Transverse colon (tissue), 4 donors: Measurements from ENCODE around the gene TBL1X. TPM values are rescaled to one million over a fixed set of nuclear protein-coding genes. Genes with fewer than 3 reads are reported as not detected.

ENCODE experiments used
- DNase-seq: peaks from one replicate; pipeline ENCODE4 v3.0.0-alpha.2; 2019
- H3K27ac ChIP-seq, 4 donors: fragments of 200-600 bp; sonication (generic); 2 replicates each; pipeline ENCODE4 v1.5.1; 2016 to 2018; ENCODE audit warnings: inconsistent platforms in 4 of 4
- H3K27me3 ChIP-seq: fragments of 200-600 bp; sonication (generic); 2 replicates; pipeline ENCODE4 v1.5.1; 2017; ENCODE audit warnings: inconsistent platforms
- H3K36me3 ChIP-seq, 4 donors: fragments of 200-600 bp; sonication (generic); 2 replicates each; pipeline ENCODE4 v1.5.1; 2017 to 2019; ENCODE audit warnings: inconsistent platforms in 4 of 4
- H3K4me1 ChIP-seq, 4 donors: fragments of 200-600 bp; sonication (generic); 2 replicates each; pipeline ENCODE4 v1.5.1; 2017 to 2020; ENCODE audit warnings: inconsistent platforms in 4 of 4
- H3K4me3 ChIP-seq, 4 donors: fragments of 200-600 bp; sonication (generic); 1 replicate in 1 of 4; 2 replicates in 3 of 4; pipeline versions ENCODE4 v1.5.1 to v1.6.1; 2017 to 2019; ENCODE audit warnings: inconsistent platforms in 4 of 4
- H3K9me3 ChIP-seq, 2 donors: fragments of 200-600 bp; sonication (generic); 2 replicates each; pipeline ENCODE4 v1.5.1; 2017 to 2019; ENCODE audit warnings: inconsistent platforms in 2 of 2
- CTCF ChIP-seq, 5 experiments: fragments of 200-600 bp in 3 of 5; fragments of 450-650 bp in 2 of 5; sonication (generic) in 3 of 5; IDR thresholded peaks; 1 replicate in 2 of 5; 2 replicates in 3 of 5; pipeline ENCODE4 v1.5.1; 2016 to 2017; ENCODE audit warnings: antibody characterized with exemption in 5 of 5, inconsistent platforms in 3 of 5, mild to moderate bottlenecking in 2 of 5, moderate library complexity in 1 of 5
- EP300 ChIP-seq: sonication (generic); formaldehyde crosslinking; IDR thresholded peaks from one replicate; pipeline ENCODE4 v1.6.1; 2017; ENCODE audit warnings: antibody characterized with exemption, low read depth
- POLR2A ChIP-seq: fragments of 450-650 bp; IDR thresholded peaks from one replicate; pipeline ENCODE4 v1.6.1; 2016; ENCODE audit warnings: antibody characterized with exemption, mild to moderate bottlenecking, moderate library complexity
- POLR2AphosphoS5 ChIP-seq, 3 donors: sonication (generic); formaldehyde crosslinking; IDR thresholded peaks; one replicate each; pipeline ENCODE4 v1.6.1; 2016; ENCODE audit warnings: antibody characterized with exemption in 3 of 3
- WGBS, 2 donors: methylation state at CpG; one replicate each; pipeline ENCODE4 v1.1.5; 2018; ENCODE audit warnings: low coverage in 1 of 2; 5-methylcytosine and 5-hydroxymethylcytosine counted together
- in situ Hi-C, 4 donors: fragments of 200-750 bp; cut with MboI; loops; one replicate each; pipeline versions ENCODE4 v1.15.0 to v1.15.1; 2017; ENCODE audit warnings: low sequenced_read_pairs in 3 of 4, low pct_ligation_motif_present in 1 of 4, low pct_unique_long_range_greater_than_20kb in 1 of 4
- intact Hi-C: fragments of 100-400 bp; cut with DNase I; formaldehyde crosslinking; loops from one replicate; pipeline ENCODE4 v1.15.1; 2023; ENCODE audit warnings: low total_unique reads
- total RNA-seq, 4 donors: library from RNA; depleted of rRNA; stranded (reverse); fragments of >200 nt; gene quantifications; one replicate each; pipeline ENCODE4 v1.1.0, GENCODE V29; 2016

Gene TBL1X
- total RNA-seq, 4 donors from 2014 or later = 3.4 to 16.8 (median 13.0) TPM

DNA sequence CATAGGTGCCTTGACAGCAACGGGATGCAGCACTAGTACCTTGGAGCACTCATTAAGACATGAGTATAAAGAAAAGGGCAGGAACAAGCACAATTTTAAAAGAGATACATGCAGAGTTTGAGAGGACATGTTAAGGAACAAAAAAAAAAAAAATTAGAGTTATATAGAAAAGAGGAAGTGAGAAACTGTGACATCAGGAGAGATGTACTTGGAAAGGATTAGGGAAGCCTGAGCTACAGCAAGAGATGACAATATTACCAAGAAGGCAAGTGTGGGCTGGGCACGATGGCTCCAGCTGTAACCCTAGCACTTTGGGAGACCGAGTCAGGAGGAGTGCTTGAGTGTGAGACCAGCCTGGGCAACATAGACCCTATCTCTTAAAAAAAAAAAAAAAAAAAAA lies 263.4 kb downstream of the TBL1X start:
- Histone ChIP-seq H3K27me3 (no peaks in the 10 kb centered on the region), H3K9me3 (no peaks in the 10 kb centered on the region), H3K36me3 (no peaks in the 10 kb centered on the region), H3K27ac (no peak overlapping the region), H3K4me3 (no peak overlapping the region), H3K4me1 (no peaks in the 10 kb centered on the region)
- intact Hi-C loops (no loop called here), in situ Hi-C loops (no loop called here)
- WGBS, 2 donors = 71% methylated on average over 3 of the region's 3 CpGs; no CpG with 5 or more reads in 1 of the 2 donors
- TF ChIP-seq CTCF (IDR thresholded peaks at IDR 0.05) = no peak
- TF ChIP-seq POLR2AphosphoS5 (IDR thresholded peaks at IDR 0.05) = no peak
- no peak for TF ChIP-seq POLR2A
- no peak for TF ChIP-seq EP300
- no peak for DNase-seq

DNA sequence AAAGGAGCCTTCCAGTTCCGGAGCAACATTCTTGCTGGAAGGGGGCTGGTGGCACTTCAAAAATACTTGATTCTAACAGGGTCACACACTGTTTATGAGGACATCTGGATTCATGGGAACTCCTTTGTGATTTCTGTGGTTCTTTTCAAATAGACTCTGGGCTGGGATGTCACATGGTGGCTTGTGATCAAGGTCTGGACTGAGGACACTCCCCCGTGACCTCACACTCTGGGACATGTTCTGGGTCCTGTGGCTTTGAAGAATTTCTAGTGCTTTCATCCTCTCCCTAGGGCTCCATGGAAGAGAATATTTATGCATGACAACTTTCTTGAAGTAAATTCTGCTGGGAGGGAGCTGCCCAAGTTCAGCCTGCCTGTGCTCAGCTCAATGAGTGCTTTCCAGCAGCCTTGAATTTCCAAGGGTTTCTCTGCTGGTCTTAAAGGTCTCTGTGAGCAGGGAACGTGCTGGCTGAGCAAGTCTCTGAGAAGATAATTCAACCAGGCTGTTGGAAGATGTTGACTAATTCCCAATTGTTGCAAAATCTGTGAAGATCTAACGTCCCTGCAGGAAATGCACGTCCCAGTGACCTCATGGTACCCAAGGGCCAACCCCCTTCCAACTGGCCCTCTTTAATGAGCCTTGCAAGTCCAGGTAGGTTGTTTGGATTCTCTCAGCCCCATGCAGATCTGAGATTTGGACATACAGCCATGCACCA lies 264.5 kb downstream of the TBL1X start:
- no peaks in the 10 kb centered on the region for H3K36me3 ChIP-seq
- TF ChIP-seq CTCF (IDR thresholded peaks at IDR 0.05) = no peak
- no peak for TF ChIP-seq EP300
- no peak for TF ChIP-seq POLR2A
- no peak for TF ChIP-seq POLR2AphosphoS5 (IDR thresholded peaks at IDR 0.05)
- no peak for DNase-seq
- H3K27me3 ChIP-seq = no peaks in the 10 kb centered on the region
- intact Hi-C loops = no loop called here
- H3K27ac ChIP-seq = no peak overlapping the region
- no peaks in the 10 kb centered on the region for H3K9me3 ChIP-seq
- in situ Hi-C loops = no loop called here
- WGBS, 2 donors = 66% methylated on average over 5 of the region's 5 CpGs; no CpG with 5 or more reads in 1 of the 2 donors
- H3K4me1 ChIP-seq = no peaks in the 10 kb centered on the region
- H3K4me3 ChIP-seq = no peak overlapping the region

- Histone ChIP-seq H3K36me3 (no peaks in the 10 kb centered on the region), H3K27me3 (no peaks in the 10 kb centered on the region), H3K4me1 (no peaks in the 10 kb centered on the region), H3K9me3 (no peaks in the 10 kb centered on the region), H3K27ac (no peak overlapping the region), H3K4me3 (no peak overlapping the region)
- TF ChIP-seq CTCF (IDR thresholded peaks at IDR 0.05) = no peak
- no peak for TF ChIP-seq POLR2A
- no peak for TF ChIP-seq EP300
- no peak for TF ChIP-seq POLR2AphosphoS5 (IDR thresholded peaks at IDR 0.05)
- in situ Hi-C loops = no loop called here
- no peak for DNase-seq
- intact Hi-C loops = no loop called here
- 79% methylated on average over 3 of the region's 3 CpGs; no CpG with 5 or more reads in 1 of the 2 donors for WGBS, 2 donors
Observed at GRCh38 chrX:9730078-9730477, 265.2 kb downstream of the TBL1X start.

GRCh38 chrX:9730752-9731151 lies 265.9 kb downstream of the TBL1X start:
- Histone ChIP-seq H3K36me3 (no peaks in the 10 kb centered on the region), H3K27me3 (no peaks in the 10 kb centered on the region), H3K9me3 (no peaks in the 10 kb centered on the region), H3K4me3 (no peak overlapping the region), H3K27ac (no peak overlapping the region), H3K4me1 (no peaks in the 10 kb centered on the region)
- no peak for TF ChIP-seq POLR2AphosphoS5 (IDR thresholded peaks at IDR 0.05)
- TF ChIP-seq EP300 = no peak
- no peak for TF ChIP-seq POLR2A
- no peak for TF ChIP-seq CTCF (IDR thresholded peaks at IDR 0.05)
- in situ Hi-C loops (no loop called here), intact Hi-C loops (no loop called here)
- DNase-seq = no peak
- WGBS, 2 donors = 64% methylated on average over 1 of the region's 1 CpG; no CpG with 5 or more reads in 1 of the 2 donors
